Measurements from ENCODE around the gene MME.

The MME gene

GRCh38 chr3:155230382-155230781 lies 150.3 kb downstream of the MME start:
- in situ Hi-C loops (cut with HindIII; ENCODE audit: low sequenced_read_pairs): no loop called here

- in situ Hi-C loops (cut with HindIII; ENCODE audit: low sequenced_read_pairs): no loop called here
Observed at GRCh38 chr3:155231792-155232191, 151.7 kb downstream of the MME start.

GRCh38 chr3:155232605-155233004 lies 152.5 kb downstream of the MME start:
- in situ Hi-C loops (cut with HindIII; ENCODE audit: low sequenced_read_pairs): no loop called here

DNA sequence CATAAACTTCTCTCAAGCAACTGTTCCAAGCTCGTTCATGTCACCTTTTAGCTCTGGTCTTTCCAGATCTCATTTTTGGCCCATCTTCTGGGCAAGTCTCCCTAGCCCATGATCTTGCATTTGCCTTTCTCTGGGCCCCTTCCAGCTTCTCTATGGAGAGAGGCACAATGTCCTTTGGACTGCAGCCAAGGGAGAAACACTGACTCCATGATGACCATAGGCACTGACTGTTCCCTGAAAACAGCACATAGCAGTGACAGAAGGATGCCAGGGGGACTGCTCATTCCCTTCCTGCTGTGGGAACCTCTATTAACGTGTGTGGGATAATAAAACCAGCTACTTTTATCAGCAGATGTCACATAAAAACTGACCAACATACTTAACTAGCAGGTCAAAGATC lies 153.1 kb downstream of the MME start:
- in situ Hi-C loops (cut with HindIII; ENCODE audit: low sequenced_read_pairs): no loop called here
